Esophagus squamous epithelium (tissue), 5 donors: Measurements from ENCODE around the gene POU2F2. TPM values are rescaled to one million over a fixed set of nuclear protein-coding genes. Genes with fewer than 3 reads are reported as not detected.

Experiments used
- DNase-seq: peaks from one replicate; lab custom pipeline; 2025; lab: John Stamatoyannopoulos, UW
- H3K27ac ChIP-seq, 4 donors: fragments of 200-600 bp; sonication (generic); one replicate each; pipeline ENCODE4 v1.5.1; 2016 to 2019; ENCODE audit warnings: mild to moderate bottlenecking in 1 of 4
- H3K27me3 ChIP-seq, 4 donors: fragments of 200-600 bp; sonication (generic); 1 replicate in 3 of 4; 2 replicates in 1 of 4; pipeline versions ENCODE4 v1.5.1 to v1.6.0; 2017 to 2021; ENCODE audit warnings: antibody characterized with exemption in 1 of 4
- H3K36me3 ChIP-seq, 3 donors: fragments of 200-600 bp; sonication (generic); one replicate each; pipeline ENCODE4 v1.5.1; 2016 to 2019
- H3K4me1 ChIP-seq, 3 donors: fragments of 200-600 bp; sonication (generic); one replicate each; pipeline ENCODE4 v1.5.1; 2017 to 2019
- H3K4me3 ChIP-seq, 4 donors: fragments of 200-600 bp; sonication (generic); 1 replicate in 3 of 4; 2 replicates in 1 of 4; pipeline ENCODE4 v1.5.1; 2016 to 2019; ENCODE audit warnings: mild to moderate bottlenecking in 2 of 4, moderate library complexity in 1 of 4
- H3K9me3 ChIP-seq, 3 donors: fragments of 200-600 bp; sonication (generic); one replicate each; pipeline ENCODE4 v1.5.1; 2016 to 2019
- POLR2A ChIP-seq, 4 donors: fragments of 450-650 bp; IDR thresholded peaks; one replicate each; pipeline ENCODE4 v1.6.1; 2017; ENCODE audit warnings: antibody characterized with exemption in 4 of 4, mild to moderate bottlenecking in 4 of 4, moderate library complexity in 3 of 4
- WGBS, 2 donors: methylation state at CpG; one replicate each; pipeline ENCODE4 v1.1.5; 2018; 5-methylcytosine and 5-hydroxymethylcytosine counted together
- intact Hi-C: fragments of 100-400 bp; cut with DNase I; formaldehyde crosslinking; loops from one replicate; pipeline ENCODE4 v1.15.0; 2022
- total RNA-seq, 4 donors: library from RNA; depleted of rRNA; stranded (reverse); fragments of >200 nt; gene quantifications; one replicate each; pipeline ENCODE4 v1.1.0, GENCODE V29; 2016
- TF ChIP-seq, protein P1 (sequence below), 6 experiments: fragments of 450-650 bp in 4 of 6; fragments of 200-600 bp in 2 of 6; sonication (generic) in 2 of 6; IDR thresholded peaks; one replicate each; pipeline ENCODE4 v1.5.1; 2016 to 2019; ENCODE audit warnings: antibody characterized with exemption in 6 of 6, mild to moderate bottlenecking in 4 of 6, moderate library complexity in 4 of 6
- donor health status: DM: yes; HTN: yes; CAD: no.

POU2F2 gene
- total RNA-seq, 4 donors from 2014 or later, result 0.18 to 0.67 (median 0.57) TPM; not detected in 1

DNA sequence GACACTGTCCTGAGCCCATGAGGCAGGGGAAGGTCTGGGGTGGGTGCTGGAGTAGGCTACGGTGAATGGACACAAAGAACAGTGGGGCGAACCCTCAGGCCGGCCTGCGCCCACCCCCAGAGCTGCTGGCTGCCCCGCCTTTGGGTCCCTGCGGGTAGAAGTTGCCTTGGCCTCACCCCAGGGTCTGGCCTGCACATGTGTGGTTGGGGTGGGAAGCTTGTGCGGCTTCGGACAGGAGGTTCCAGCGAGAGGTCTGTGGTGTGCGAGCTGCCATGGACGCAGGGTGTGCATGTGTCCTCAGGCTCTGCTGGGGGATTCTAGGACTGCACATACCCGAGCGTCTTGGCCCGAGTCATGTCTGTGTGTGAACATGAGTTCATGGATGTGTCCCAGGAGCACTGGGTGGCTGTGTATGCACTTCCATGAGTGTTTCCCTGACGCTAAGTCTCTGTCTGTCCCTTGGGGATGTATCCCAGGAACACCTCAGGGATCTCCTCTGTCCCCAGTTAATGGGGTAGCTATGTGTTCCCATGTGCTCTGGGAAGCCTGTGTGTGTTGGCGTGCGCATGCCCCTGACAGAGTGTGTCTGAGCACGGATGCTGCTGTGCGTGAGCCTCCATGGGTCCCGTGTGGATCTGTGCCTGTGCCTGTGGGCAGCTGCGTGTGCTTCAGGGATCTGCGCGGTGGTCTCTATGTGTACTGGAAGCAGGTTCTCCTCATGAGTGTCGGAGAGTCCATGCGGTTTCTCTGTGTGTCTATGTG, 20.8 kb upstream of the POU2F2 start:
- Histone ChIP-seq H3K9me3 (no peaks in the 10 kb centered on the region), H3K27me3 (peaks cover 0 to 86% (median 0%) of the 10 kb centered on the region in 4 donors), H3K27ac (no peak overlapping the region), H3K4me1 (peaks cover 0 to 6% (median 0%) of the 10 kb centered on the region in 3 donors), H3K36me3 (no peaks in the 10 kb centered on the region), H3K4me3 (no peak overlapping the region)
- no peak for TF ChIP-seq POLR2A (IDR thresholded peaks at IDR 0.05)
- TF ChIP-seq, protein P1, sequence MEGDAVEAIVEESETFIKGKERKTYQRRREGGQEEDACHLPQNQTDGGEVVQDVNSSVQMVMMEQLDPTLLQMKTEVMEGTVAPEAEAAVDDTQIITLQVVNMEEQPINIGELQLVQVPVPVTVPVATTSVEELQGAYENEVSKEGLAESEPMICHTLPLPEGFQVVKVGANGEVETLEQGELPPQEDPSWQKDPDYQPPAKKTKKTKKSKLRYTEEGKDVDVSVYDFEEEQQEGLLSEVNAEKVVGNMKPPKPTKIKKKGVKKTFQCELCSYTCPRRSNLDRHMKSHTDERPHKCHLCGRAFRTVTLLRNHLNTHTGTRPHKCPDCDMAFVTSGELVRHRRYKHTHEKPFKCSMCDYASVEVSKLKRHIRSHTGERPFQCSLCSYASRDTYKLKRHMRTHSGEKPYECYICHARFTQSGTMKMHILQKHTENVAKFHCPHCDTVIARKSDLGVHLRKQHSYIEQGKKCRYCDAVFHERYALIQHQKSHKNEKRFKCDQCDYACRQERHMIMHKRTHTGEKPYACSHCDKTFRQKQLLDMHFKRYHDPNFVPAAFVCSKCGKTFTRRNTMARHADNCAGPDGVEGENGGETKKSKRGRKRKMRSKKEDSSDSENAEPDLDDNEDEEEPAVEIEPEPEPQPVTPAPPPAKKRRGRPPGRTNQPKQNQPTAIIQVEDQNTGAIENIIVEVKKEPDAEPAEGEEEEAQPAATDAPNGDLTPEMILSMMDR (IDR thresholded peaks at IDR 0.05), result no peak
- WGBS, 2 donors, result 80 to 83% methylated on average over 6 to 16 of the region's 25 CpGs
- DNase-seq, result no peak
- intact Hi-C loops, result no loop called here

- 66 to 67% methylated on average over 18 to 19 of the region's 20 CpGs for WGBS, 2 donors
- no peak for DNase-seq
- Histone ChIP-seq H3K9me3 (no peaks in the 10 kb centered on the region), H3K27ac (no peak overlapping the region), H3K4me3 (no peak overlapping the region), H3K36me3 (no peaks in the 10 kb centered on the region), H3K4me1 (peaks cover 0 to 6% (median 0%) of the 10 kb centered on the region in 3 donors), H3K27me3 (peaks cover 0 to 95% (median 0%) of the 10 kb centered on the region in 4 donors)
- intact Hi-C loops, result no loop called here
- TF ChIP-seq, protein P1 (IDR thresholded peaks at IDR 0.05), result no peak
- no peak for TF ChIP-seq POLR2A (IDR thresholded peaks at IDR 0.05)
Observed at GRCh38 chr19:42151782-42152684, 19.8 kb upstream of the POU2F2 start.

DNA sequence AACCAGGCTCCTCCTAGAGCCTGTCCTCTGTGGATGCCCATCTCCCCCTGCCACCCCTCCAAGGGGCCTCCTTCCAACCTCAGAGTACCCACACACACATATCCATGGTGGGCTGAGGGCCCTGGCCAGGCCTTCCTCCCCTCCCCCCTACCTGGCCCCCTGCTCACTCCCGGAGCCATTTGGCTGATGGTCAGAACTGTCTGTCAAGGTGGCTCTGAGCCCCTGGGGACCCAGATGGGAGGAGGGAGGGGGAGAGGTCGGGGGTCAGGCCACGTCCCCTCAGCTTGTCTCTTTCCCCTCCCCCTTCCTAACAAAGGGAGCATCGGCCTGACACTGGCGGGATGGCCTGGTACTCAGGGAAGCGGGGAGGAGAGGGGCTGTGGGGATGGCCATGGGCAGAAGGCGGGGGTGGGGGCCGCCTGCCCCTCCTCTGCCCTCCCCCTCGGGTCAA, 18.7 kb upstream of the POU2F2 start:
- H3K27me3 ChIP-seq, result peaks cover 0 to 98% (median 0%) of the 10 kb centered on the region in 4 donors
- H3K4me3 ChIP-seq, result no peak overlapping the region
- H3K4me1 ChIP-seq, result peaks cover 0 to 6% (median 0%) of the 10 kb centered on the region in 3 donors
- WGBS, 2 donors, result 0% methylated on average over 3 of the region's 9 CpGs; no CpG with 5 or more reads in 1 of the 2 donors
- no peak for TF ChIP-seq POLR2A (IDR thresholded peaks at IDR 0.05)
- TF ChIP-seq, protein P1 (IDR thresholded peaks at IDR 0.05), result no peak
- no peaks in the 10 kb centered on the region for H3K9me3 ChIP-seq
- no peak overlapping the region for H3K27ac ChIP-seq
- DNase-seq, result no peak
- intact Hi-C loops, result no loop called here
- no peaks in the 10 kb centered on the region for H3K36me3 ChIP-seq

- Histone ChIP-seq H3K4me3 (no peak overlapping the region), H3K27ac (no peak overlapping the region), H3K27me3 (peaks cover 0 to 93% (median 0%) of the 10 kb centered on the region in 4 donors), H3K9me3 (no peaks in the 10 kb centered on the region), H3K4me1 (peaks cover 0 to 6% (median 0%) of the 10 kb centered on the region in 3 donors), H3K36me3 (no peaks in the 10 kb centered on the region)
- intact Hi-C loops, result no loop called here
- no peak for DNase-seq
- TF ChIP-seq, protein P1 (IDR thresholded peaks at IDR 0.05), result no peak
- TF ChIP-seq POLR2A (IDR thresholded peaks at IDR 0.05), result no peak
- WGBS, 2 donors, result 25 to 28% methylated on average over 16 to 17 of the region's 17 CpGs
Observed at GRCh38 chr19:42150364-42150763, 18.1 kb upstream of the POU2F2 start.
